Endodermal cell (in vitro differentiated cells): ENCODE results near the gene FOXR1. TPM values are rescaled to one million over a fixed set of nuclear protein-coding genes. Genes with fewer than 3 reads are reported as not detected.

Experiments used
- DNase-seq: peaks from one replicate; pipeline ENCODE4 v3.0.0-alpha.2; 2017
- H3K27ac ChIP-seq: 2 replicates; pipeline ENCODE4 v1.5.1; 2013; ENCODE audit warnings: mild to moderate bottlenecking, low read depth, low read length, moderate library complexity
- H3K27me3 ChIP-seq: 2 replicates; pipeline ENCODE4 v1.6.1; 2013; ENCODE audit warnings: mild to moderate bottlenecking, low read length, moderate library complexity; ENCODE audit not compliant: insufficient read depth, control insufficient read depth, poor library complexity, severe bottlenecking
- H3K36me3 ChIP-seq: 2 replicates; pipeline ENCODE4 v1.7.0; 2013; ENCODE audit warnings: mild to moderate bottlenecking, low read length, moderate library complexity; ENCODE audit not compliant: control insufficient read depth, insufficient read depth
- H3K4me1 ChIP-seq: one replicate; pipeline ENCODE4 v1.7.0; 2013; ENCODE audit warnings: low read length; ENCODE audit not compliant: control insufficient read depth, insufficient read depth
- H3K4me3 ChIP-seq: 2 replicates; pipeline ENCODE4 v1.5.1; 2013; ENCODE audit warnings: mild to moderate bottlenecking, low read length, moderate library complexity
- H3K9ac ChIP-seq: 2 replicates; pipeline ENCODE4 v1.6.1; 2013; ENCODE audit warnings: mild to moderate bottlenecking, low read length, moderate library complexity; ENCODE audit not compliant: poor library complexity, severe bottlenecking; ENCODE audit errors: extremely low read depth
- H3K9me3 ChIP-seq: 2 replicates; pipeline ENCODE4 v1.6.1; 2013; ENCODE audit warnings: mild to moderate bottlenecking, low read length, moderate library complexity; ENCODE audit not compliant: control insufficient read depth
- H3K27ac Mint-ChIP-seq: 2 replicates; pipeline ENCODE4 v1.8.0; 2020; ENCODE audit warnings: mixed read lengths
- H3K27me3 Mint-ChIP-seq: 2 replicates; pipeline ENCODE4 v1.8.0; 2021; ENCODE audit warnings: mild to moderate bottlenecking, mixed read lengths; ENCODE audit not compliant: insufficient read depth
- H3K36me3 Mint-ChIP-seq: 2 replicates; pipeline ENCODE4 v1.8.0; 2020; ENCODE audit warnings: low read depth, mixed read lengths
- H3K4me1 Mint-ChIP-seq: 2 replicates; pipeline ENCODE4 v1.8.0; 2020; ENCODE audit warnings: mixed read lengths
- H3K4me3 Mint-ChIP-seq: 2 replicates; pipeline ENCODE4 v1.8.0; 2020; ENCODE audit warnings: mild to moderate bottlenecking, moderate library complexity, mixed read lengths
- H3K9me3 Mint-ChIP-seq: 2 replicates; pipeline ENCODE4 v1.8.0; 2020; ENCODE audit warnings: mild to moderate bottlenecking, mixed read lengths
- CTCF ChIP-seq: fragments of 200-600 bp; sonication (generic); conservative IDR thresholded peaks from 2 replicates; pipeline ENCODE4 v1.5.0; 2021; ENCODE audit warnings: antibody characterized with exemption, mild to moderate bottlenecking
- WGBS, 2 experiments: methylation state at CpG; one replicate each; pipeline versions ENCODE4 v1.1.5 to v1.1.7; 2013; ENCODE audit warnings: missing lambda C conversion rate in 2 of 2, mixed read lengths in 1 of 2; ENCODE audit not compliant: insufficient coverage in 1 of 2, insufficient read length in 1 of 2; 5-methylcytosine and 5-hydroxymethylcytosine counted together
- long read RNA-seq, 4 experiments: library from polyadenylated mRNA in 2 of 4; library from RNA in 1 of 4; library from capped mRNA in 1 of 4; stranded (forward) in 3 of 4; unstranded in 1 of 4; transcript quantifications; one replicate each; pipeline ENCODE4 v2.0.0, GENCODE V29; 2020 to 2021; ENCODE audit warnings: inconsistent platforms in 1 of 4
- polyA plus RNA-seq, 2 experiments: library from polyadenylated mRNA; stranded (reverse); fragments of 50-300 nt; gene quantifications; one replicate each; pipeline ENCODE4 v1.2.3, GENCODE V29; 2013
- total RNA-seq, 2 donors: library from RNA; stranded (reverse); fragmentation: NEBNext Ultra II Directional in 1 of 2; extraction: Animal tissue kit (Norgen Biotek cat#: 25700) in 1 of 2; gene quantifications; 2 replicates in 1 of 2; 3 replicates in 1 of 2; pipeline ENCODE4 v1.2.1, GENCODE V29; 2021

The FOXR1 gene
- not detected for total RNA-seq
- not detected for polyA plus RNA-seq (2013, experiment 1 of 2)
- not detected for polyA plus RNA-seq (2013, experiment 2 of 2)
- long read RNA-seq, experiment 1: 0 reads
- long read RNA-seq, experiment 2: 0 reads
- long read RNA-seq, experiment 3: 0 reads
- long read RNA-seq, experiment 4: 0 reads

- WGBS, 2 experiments: 96 to 99% methylated on average over 22 to 31 of the region's 33 CpGs
- H3K9me3 ChIP-seq: no peaks in the 10 kb centered on the region
- DNase-seq: no peak
- H3K36me3 ChIP-seq: no peaks in the 10 kb centered on the region
- H3K27me3 Mint-ChIP-seq: peaks cover 14% of the 10 kb centered on the region
- H3K4me3 ChIP-seq: no peak within 1 kb of the TSS
- peaks cover 3% of the 10 kb centered on the region for H3K4me1 Mint-ChIP-seq
- H3K4me1 ChIP-seq: no peaks in the 10 kb centered on the region
- H3K9ac ChIP-seq: no peak within 1 kb of the TSS
- H3K27me3 ChIP-seq: no peaks in the 10 kb centered on the region
- no peak within 1 kb of the TSS for H3K27ac ChIP-seq
- H3K9me3 Mint-ChIP-seq: no peaks in the 10 kb centered on the region
- no peak within 1 kb of the TSS for H3K27ac Mint-ChIP-seq
- H3K36me3 Mint-ChIP-seq: peaks cover 2% of the 10 kb centered on the region
- H3K4me3 Mint-ChIP-seq: no peak within 1 kb of the TSS
- TF ChIP-seq CTCF: no peak
Measured at GRCh38 chr11:118971646-118972045, at the start of gene FOXR1. FOXR1 (plus strand) TSS chr11:118971761; CDS start chr11:118971932, 171 bp downstream.

GRCh38 chr11:118921929-118922744 is 49.4 kb upstream of the FOXR1 start:
- peak overlapping the region; percentile 49 for H3K9ac ChIP-seq
- H3K27ac Mint-ChIP-seq: peak overlapping the region; percentile 64
- DNase-seq: peak; percentile 89
- H3K4me1 Mint-ChIP-seq: peaks cover 62% of the 10 kb centered on the region
- H3K36me3 Mint-ChIP-seq: no peaks in the 10 kb centered on the region
- TF ChIP-seq CTCF: no peak
- H3K9me3 ChIP-seq: no peaks in the 10 kb centered on the region
- no peaks in the 10 kb centered on the region for H3K9me3 Mint-ChIP-seq
- WGBS, 2 experiments: 49 to 70% methylated on average over 4 to 20 of the region's 20 CpGs
- peak overlapping the region; percentile 53 for H3K4me3 Mint-ChIP-seq
- H3K27me3 ChIP-seq: no peaks in the 10 kb centered on the region
- peak overlapping the region; percentile 19 for H3K27ac ChIP-seq
- no peaks in the 10 kb centered on the region for H3K36me3 ChIP-seq
- H3K4me1 ChIP-seq: peaks cover 41% of the 10 kb centered on the region
- peaks cover 8% of the 10 kb centered on the region for H3K27me3 Mint-ChIP-seq
- H3K4me3 ChIP-seq: peak overlapping the region; percentile 84

GRCh38 chr11:118922745-118923627 is 48.6 kb upstream of the FOXR1 start:
- Mint-ChIP-seq H3K4me3 (peak overlapping the region; percentile 80), H3K27me3 (peaks cover 8% of the 10 kb centered on the region), H3K36me3 (no peaks in the 10 kb centered on the region), H3K9me3 (no peaks in the 10 kb centered on the region), H3K4me1 (peaks cover 60% of the 10 kb centered on the region), H3K27ac (peak overlapping the region; percentile 86)
- Histone ChIP-seq H3K36me3 (no peaks in the 10 kb centered on the region), H3K27me3 (no peaks in the 10 kb centered on the region), H3K9me3 (no peaks in the 10 kb centered on the region), H3K4me1 (peaks cover 41% of the 10 kb centered on the region), H3K27ac (no peak overlapping the region), H3K4me3 (peak overlapping the region; percentile 84), H3K9ac (no peak overlapping the region)
- TF ChIP-seq CTCF: no peak
- WGBS, 2 experiments: 82 to 86% methylated on average over 6 to 9 of the region's 9 CpGs
- DNase-seq: no peak
